ENCODE measurements around the gene WIPF1. TPM values are rescaled to one million over a fixed set of nuclear protein-coding genes. Genes with fewer than 3 reads are reported as not detected.

WIPF1 gene
- total and polyA plus RNA-seq, 7 donors, result 9.0 to 51.0 (median 37.8) TPM

DNA sequence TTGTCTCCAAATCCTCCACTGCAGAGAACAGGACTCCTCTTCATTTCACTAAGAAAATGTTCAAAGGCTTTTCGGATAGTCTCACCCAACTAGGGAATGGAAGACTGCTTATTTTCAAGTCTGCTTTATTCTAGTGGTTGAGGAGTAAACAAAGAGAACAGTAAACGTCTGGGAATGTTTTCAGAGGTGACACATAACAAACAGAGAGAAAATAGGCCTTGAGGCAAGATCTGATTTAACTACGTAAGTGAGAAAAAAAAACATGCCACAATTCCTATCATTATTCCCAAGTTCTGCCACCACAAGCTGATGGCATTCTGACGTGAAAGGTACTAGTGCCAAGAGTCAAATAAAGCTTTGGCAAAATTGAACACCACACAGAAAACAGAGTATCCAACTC, 16.7 kb upstream of the WIPF1 start:
- H3K4me1 ChIP-seq, result peaks cover 0 to 56% (median 41%) of the 10 kb centered on the region in 4 donors
- WGBS, 2 donors, result 66 to 73% methylated on average over 4 of the region's 4 CpGs
- no peak for DNase-seq

DNA sequence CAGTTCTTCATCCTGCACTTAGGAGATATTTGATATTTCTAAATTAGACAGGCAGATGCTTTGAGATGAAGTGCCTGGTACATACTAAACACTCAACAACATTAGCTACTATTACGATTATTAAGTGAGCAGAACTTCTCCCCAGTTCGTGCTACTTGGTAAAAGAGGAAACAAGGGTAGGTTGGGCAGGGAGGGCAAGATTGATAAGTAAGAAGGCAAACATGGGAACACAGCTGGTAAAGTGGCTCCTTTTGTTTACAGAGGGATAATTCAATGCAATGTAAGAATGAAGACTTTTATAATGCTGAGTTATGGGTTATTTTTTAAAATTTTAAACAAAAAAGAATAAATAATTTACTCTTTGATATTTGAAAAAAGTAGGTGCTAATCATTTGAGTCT, 15.9 kb upstream of the WIPF1 start:
- intact Hi-C loops (cut with DNase I), result no loop called here
- Histone ChIP-seq H3K4me1 (peaks cover 0 to 63% (median 45%) of the 10 kb centered on the region in 4 donors), H3K27me3 (no peaks in the 10 kb centered on the region), H3K9me3 (no peaks in the 10 kb centered on the region), H3K27ac (no peak overlapping the region), H3K4me3 (no peak overlapping the region), H3K36me3 (no peaks in the 10 kb centered on the region)
- no peak for DNase-seq
- TF ChIP-seq, protein P1, sequence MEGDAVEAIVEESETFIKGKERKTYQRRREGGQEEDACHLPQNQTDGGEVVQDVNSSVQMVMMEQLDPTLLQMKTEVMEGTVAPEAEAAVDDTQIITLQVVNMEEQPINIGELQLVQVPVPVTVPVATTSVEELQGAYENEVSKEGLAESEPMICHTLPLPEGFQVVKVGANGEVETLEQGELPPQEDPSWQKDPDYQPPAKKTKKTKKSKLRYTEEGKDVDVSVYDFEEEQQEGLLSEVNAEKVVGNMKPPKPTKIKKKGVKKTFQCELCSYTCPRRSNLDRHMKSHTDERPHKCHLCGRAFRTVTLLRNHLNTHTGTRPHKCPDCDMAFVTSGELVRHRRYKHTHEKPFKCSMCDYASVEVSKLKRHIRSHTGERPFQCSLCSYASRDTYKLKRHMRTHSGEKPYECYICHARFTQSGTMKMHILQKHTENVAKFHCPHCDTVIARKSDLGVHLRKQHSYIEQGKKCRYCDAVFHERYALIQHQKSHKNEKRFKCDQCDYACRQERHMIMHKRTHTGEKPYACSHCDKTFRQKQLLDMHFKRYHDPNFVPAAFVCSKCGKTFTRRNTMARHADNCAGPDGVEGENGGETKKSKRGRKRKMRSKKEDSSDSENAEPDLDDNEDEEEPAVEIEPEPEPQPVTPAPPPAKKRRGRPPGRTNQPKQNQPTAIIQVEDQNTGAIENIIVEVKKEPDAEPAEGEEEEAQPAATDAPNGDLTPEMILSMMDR (IDR thresholded peaks at IDR 0.05), result no peak
- TF ChIP-seq POLR2A (IDR thresholded peaks at IDR 0.05), result no peak
- no peak for TF ChIP-seq EP300 (IDR thresholded peaks at IDR 0.05)
- TF ChIP-seq POLR2AphosphoS5 (IDR thresholded peaks at IDR 0.05), result no peak
- 28 to 49% methylated on average over 2 of the region's 2 CpGs for WGBS, 2 donors

More for the DNA sequence above, 16.7 kb upstream of the WIPF1 start:
- Histone ChIP-seq H3K27me3 (no peaks in the 10 kb centered on the region), H3K4me3 (no peak overlapping the region), H3K9me3 (no peaks in the 10 kb centered on the region), H3K27ac (peak overlapping the region in 2 of 4 donors; percentile 23 to 54), H3K36me3 (no peaks in the 10 kb centered on the region)
- intact Hi-C loops (cut with DNase I), result no loop called here
- TF ChIP-seq, protein P1 (IDR thresholded peaks at IDR 0.05), result no peak
- peak in 1 of 4 donors; percentile 38 for TF ChIP-seq POLR2AphosphoS5 (IDR thresholded peaks at IDR 0.05)

DNA sequence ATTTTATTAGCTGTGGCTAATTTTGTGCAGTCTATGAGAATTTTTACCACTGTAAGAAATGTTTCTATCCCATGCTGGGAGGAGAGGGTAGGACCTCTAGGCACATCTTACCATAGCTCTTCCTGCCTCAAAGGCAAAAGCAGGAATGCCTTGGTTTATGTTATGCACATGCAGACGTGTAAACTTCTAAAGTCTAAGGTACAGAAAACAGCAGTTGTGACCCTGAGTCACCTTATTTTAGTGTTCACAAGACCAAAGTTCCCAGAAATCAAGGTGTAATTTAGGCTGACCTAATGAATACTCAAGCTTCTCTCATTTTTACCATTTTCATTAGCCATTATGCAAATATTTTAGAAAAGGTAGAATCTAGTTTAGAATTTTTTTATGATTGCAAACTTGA, 15.4 kb upstream of the WIPF1 start:
- peaks cover 0 to 68% (median 51%) of the 10 kb centered on the region in 4 donors for H3K4me1 ChIP-seq

DNA sequence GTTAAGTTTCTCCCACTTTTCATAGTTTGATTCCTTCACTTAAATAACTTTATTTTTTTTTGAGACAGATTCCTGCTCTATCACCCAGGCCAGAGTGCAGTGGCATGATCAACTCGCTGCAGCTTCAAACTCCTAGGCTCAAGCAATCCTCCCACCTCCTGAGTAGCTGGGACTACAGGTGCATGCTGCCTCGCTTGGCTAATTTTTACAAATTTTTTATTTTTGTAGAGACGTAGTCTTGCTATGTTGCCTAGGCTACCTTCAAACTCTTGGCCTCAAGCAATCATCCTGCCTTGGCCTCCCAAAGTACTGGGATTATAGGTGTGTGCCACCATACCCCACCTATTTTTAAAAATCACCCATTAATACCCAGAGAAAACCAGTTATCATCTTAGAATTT, 14.2 kb upstream of the WIPF1 start:
- Histone ChIP-seq H3K4me3 (no peak overlapping the region), H3K27ac (no peak overlapping the region), H3K27me3 (no peaks in the 10 kb centered on the region), H3K4me1 (peaks cover 0 to 70% (median 55%) of the 10 kb centered on the region in 4 donors), H3K9me3 (no peaks in the 10 kb centered on the region), H3K36me3 (no peaks in the 10 kb centered on the region)
- TF ChIP-seq POLR2A (IDR thresholded peaks at IDR 0.05) (no peak), POLR2AphosphoS5 (IDR thresholded peaks at IDR 0.05) (no peak), EP300 (IDR thresholded peaks at IDR 0.05) (no peak)
- TF ChIP-seq, protein P1 (IDR thresholded peaks at IDR 0.05), result no peak
- WGBS, 2 donors, result 86 to 95% methylated on average over 3 of the region's 3 CpGs
- DNase-seq, result no peak
- intact Hi-C loops (cut with DNase I), result no loop called here

More for the DNA sequence above, 15.4 kb upstream of the WIPF1 start:
- intact Hi-C loops (cut with DNase I), result no loop called here
- H3K27me3 ChIP-seq, result no peaks in the 10 kb centered on the region
- no peak for DNase-seq
- H3K4me3 ChIP-seq, result no peak overlapping the region
- 0 to 15% methylated on average over 1 of the region's 1 CpG for WGBS, 2 donors
- H3K27ac ChIP-seq, result no peak overlapping the region
- no peaks in the 10 kb centered on the region for H3K9me3 ChIP-seq
- TF ChIP-seq EP300 (IDR thresholded peaks at IDR 0.05) (no peak), POLR2AphosphoS5 (IDR thresholded peaks at IDR 0.05) (no peak), POLR2A (IDR thresholded peaks at IDR 0.05) (no peak)
- TF ChIP-seq, protein P1 (IDR thresholded peaks at IDR 0.05), result no peak
- H3K36me3 ChIP-seq, result no peaks in the 10 kb centered on the region

DNA sequence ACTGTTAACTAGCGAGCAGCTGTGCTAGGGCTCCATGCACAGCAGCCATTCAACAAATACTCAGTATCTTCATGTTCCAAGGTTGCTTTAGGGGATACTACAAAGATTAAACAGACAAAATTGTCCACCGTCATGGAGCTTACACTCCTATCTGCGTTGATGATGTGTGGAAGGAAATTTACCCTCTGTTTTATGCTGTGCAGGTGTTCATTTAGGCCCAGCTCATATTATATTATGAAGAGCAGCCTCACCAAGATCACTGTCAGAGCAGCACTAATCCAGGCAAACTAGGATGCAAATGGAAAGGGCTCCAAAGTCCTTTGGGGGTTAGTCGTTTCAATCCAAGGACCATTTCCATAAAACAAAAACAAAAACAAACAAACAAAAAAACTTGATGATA, 13.4 kb upstream of the WIPF1 start:
- TF ChIP-seq POLR2A (IDR thresholded peaks at IDR 0.05), result no peak
- TF ChIP-seq EP300 (IDR thresholded peaks at IDR 0.05), result no peak
- TF ChIP-seq, protein P1 (IDR thresholded peaks at IDR 0.05), result no peak
- TF ChIP-seq POLR2AphosphoS5 (IDR thresholded peaks at IDR 0.05), result no peak
- Histone ChIP-seq H3K27ac (no peak overlapping the region), H3K4me1 (peaks cover 0 to 70% (median 55%) of the 10 kb centered on the region in 4 donors), H3K36me3 (no peaks in the 10 kb centered on the region), H3K9me3 (no peaks in the 10 kb centered on the region), H3K27me3 (no peaks in the 10 kb centered on the region), H3K4me3 (no peak overlapping the region)
- DNase-seq, result no peak
- intact Hi-C loops (cut with DNase I), result no loop called here
- 70 to 76% methylated on average over 4 of the region's 4 CpGs for WGBS, 2 donors
